Transverse colon (tissue), 4 donors: Measurements from ENCODE around the gene TRAPPC2. TPM values are rescaled to one million over a fixed set of nuclear protein-coding genes. Genes with fewer than 3 reads are reported as not detected.
A peak's percentile ranks its signal among the peaks of the same experiment; 100 is the strongest.

ENCODE experiments used
- DNase-seq: peaks from one replicate; pipeline ENCODE4 v3.0.0-alpha.2; 2019
- H3K27ac ChIP-seq, 4 donors: fragments of 200-600 bp; sonication (generic); 2 replicates each; pipeline ENCODE4 v1.5.1; 2016 to 2018; ENCODE audit warnings: inconsistent platforms in 4 of 4
- H3K27me3 ChIP-seq: fragments of 200-600 bp; sonication (generic); 2 replicates; pipeline ENCODE4 v1.5.1; 2017; ENCODE audit warnings: inconsistent platforms
- H3K36me3 ChIP-seq, 4 donors: fragments of 200-600 bp; sonication (generic); 2 replicates each; pipeline ENCODE4 v1.5.1; 2017 to 2019; ENCODE audit warnings: inconsistent platforms in 4 of 4
- H3K4me1 ChIP-seq, 4 donors: fragments of 200-600 bp; sonication (generic); 2 replicates each; pipeline ENCODE4 v1.5.1; 2017 to 2020; ENCODE audit warnings: inconsistent platforms in 4 of 4
- H3K4me3 ChIP-seq, 4 donors: fragments of 200-600 bp; sonication (generic); 1 replicate in 1 of 4; 2 replicates in 3 of 4; pipeline versions ENCODE4 v1.5.1 to v1.6.1; 2017 to 2019; ENCODE audit warnings: inconsistent platforms in 4 of 4
- H3K9me3 ChIP-seq, 2 donors: fragments of 200-600 bp; sonication (generic); 2 replicates each; pipeline ENCODE4 v1.5.1; 2017 to 2019; ENCODE audit warnings: inconsistent platforms in 2 of 2
- CTCF ChIP-seq, 5 experiments: fragments of 200-600 bp in 3 of 5; fragments of 450-650 bp in 2 of 5; sonication (generic) in 3 of 5; IDR thresholded peaks; 1 replicate in 2 of 5; 2 replicates in 3 of 5; pipeline ENCODE4 v1.5.1; 2016 to 2017; ENCODE audit warnings: antibody characterized with exemption in 5 of 5, inconsistent platforms in 3 of 5, mild to moderate bottlenecking in 2 of 5, moderate library complexity in 1 of 5
- EP300 ChIP-seq: sonication (generic); formaldehyde crosslinking; IDR thresholded peaks from one replicate; pipeline ENCODE4 v1.6.1; 2017; ENCODE audit warnings: antibody characterized with exemption, low read depth
- POLR2A ChIP-seq: fragments of 450-650 bp; IDR thresholded peaks from one replicate; pipeline ENCODE4 v1.6.1; 2016; ENCODE audit warnings: antibody characterized with exemption, mild to moderate bottlenecking, moderate library complexity
- POLR2AphosphoS5 ChIP-seq, 3 donors: sonication (generic); formaldehyde crosslinking; IDR thresholded peaks; one replicate each; pipeline ENCODE4 v1.6.1; 2016; ENCODE audit warnings: antibody characterized with exemption in 3 of 3
- WGBS, 2 donors: methylation state at CpG; one replicate each; pipeline ENCODE4 v1.1.5; 2018; ENCODE audit warnings: low coverage in 1 of 2; 5-methylcytosine and 5-hydroxymethylcytosine counted together
- in situ Hi-C, 4 donors: fragments of 200-750 bp; cut with MboI; loops; one replicate each; pipeline versions ENCODE4 v1.15.0 to v1.15.1; 2017; ENCODE audit warnings: low sequenced_read_pairs in 3 of 4, low pct_ligation_motif_present in 1 of 4, low pct_unique_long_range_greater_than_20kb in 1 of 4
- intact Hi-C: fragments of 100-400 bp; cut with DNase I; formaldehyde crosslinking; loops from one replicate; pipeline ENCODE4 v1.15.1; 2023; ENCODE audit warnings: low total_unique reads
- total RNA-seq, 4 donors: library from RNA; depleted of rRNA; stranded (reverse); fragments of >200 nt; gene quantifications; one replicate each; pipeline ENCODE4 v1.1.0, GENCODE V29; 2016

The TRAPPC2 gene
- total RNA-seq, 4 donors from 2014 or later = 14.2 to 25.9 (median 15.1) TPM

GRCh38 chrX:13716905-13717304 is 17.5 kb downstream of the TRAPPC2 start:
- Histone ChIP-seq H3K27me3 (no peaks in the 10 kb centered on the region), H3K4me1 (peaks cover 0 to 5% (median 0%) of the 10 kb centered on the region in 4 donors), H3K4me3 (no peak overlapping the region), H3K9me3 (no peaks in the 10 kb centered on the region), H3K27ac (peak overlapping the region; percentile 14 to 57 (median 45)), H3K36me3 (no peaks in the 10 kb centered on the region)
- intact Hi-C loops (no loop called here), in situ Hi-C loops (no loop called here)
- 79 to 90% methylated on average over 2 to 6 of the region's 6 CpGs for WGBS, 2 donors
- peak; percentile 14 for DNase-seq
- TF ChIP-seq CTCF (IDR thresholded peaks at IDR 0.05) = no peak
- no peak for TF ChIP-seq POLR2AphosphoS5 (IDR thresholded peaks at IDR 0.05)
- TF ChIP-seq EP300 = no peak
- no peak for TF ChIP-seq POLR2A

GRCh38 chrX:13716455-13716854 is 18.0 kb downstream of the TRAPPC2 start:
- 90% methylated on average over 9 of the region's 9 CpGs; no CpG with 5 or more reads in 1 of the 2 donors for WGBS, 2 donors
- intact Hi-C loops = no loop called here

GRCh38 chrX:13711141-13711540 is 23.3 kb downstream of the TRAPPC2 start:
- in situ Hi-C loops = no loop called here
- no peak for DNase-seq
- Histone ChIP-seq H3K27ac (no peak overlapping the region), H3K4me1 (no peaks in the 10 kb centered on the region), H3K9me3 (no peaks in the 10 kb centered on the region), H3K36me3 (no peaks in the 10 kb centered on the region), H3K27me3 (no peaks in the 10 kb centered on the region), H3K4me3 (no peak overlapping the region)
- 85% methylated on average over 4 of the region's 4 CpGs; no CpG with 5 or more reads in 1 of the 2 donors for WGBS, 2 donors
- TF ChIP-seq CTCF (IDR thresholded peaks at IDR 0.05) (no peak), EP300 (no peak), POLR2A (no peak), POLR2AphosphoS5 (IDR thresholded peaks at IDR 0.05) (no peak)
- intact Hi-C loops = no loop called here

More at GRCh38 chrX:13716455-13716854, 18.0 kb downstream of the TRAPPC2 start:
- no peak for DNase-seq
- H3K36me3 ChIP-seq = no peaks in the 10 kb centered on the region
- no peak overlapping the region for H3K27ac ChIP-seq
- TF ChIP-seq EP300 = no peak
- TF ChIP-seq POLR2A = no peak
- TF ChIP-seq CTCF (IDR thresholded peaks at IDR 0.05) = no peak
- in situ Hi-C loops = no loop called here
- H3K9me3 ChIP-seq = no peaks in the 10 kb centered on the region
- H3K4me3 ChIP-seq = no peak overlapping the region
- peaks cover 0 to 2% (median 0%) of the 10 kb centered on the region in 4 donors for H3K4me1 ChIP-seq
- H3K27me3 ChIP-seq = no peaks in the 10 kb centered on the region

GRCh38 chrX:13703589-13703988 is 30.8 kb downstream of the TRAPPC2 start:
- peaks cover under 1 to 19% (median 7%) of the 10 kb centered on the region in 4 donors for H3K4me1 ChIP-seq
- H3K27ac ChIP-seq = no peak overlapping the region
- no peaks in the 10 kb centered on the region for H3K9me3 ChIP-seq
- TF ChIP-seq CTCF (IDR thresholded peaks at IDR 0.05) (no peak), EP300 (no peak), POLR2A (no peak), POLR2AphosphoS5 (IDR thresholded peaks at IDR 0.05) (no peak)
- H3K36me3 ChIP-seq = no peaks in the 10 kb centered on the region
- no peak overlapping the region for H3K4me3 ChIP-seq
- WGBS, 2 donors = 61% methylated on average over 3 of the region's 3 CpGs; no CpG with 5 or more reads in 1 of the 2 donors
- in situ Hi-C loops (no loop called here), intact Hi-C loops (no loop called here)
- DNase-seq = no peak
- H3K27me3 ChIP-seq = no peaks in the 10 kb centered on the region
